HG03103 (cell line): Measurements from ENCODE around the gene LMF1.

ENCODE experiments used
- ATAC-seq: cut with Tn5 transposase; IDR thresholded peaks from one replicate; pipeline ENCODE4 v1.9.1; 2021; ENCODE audit warnings: low read depth; ENCODE audit not compliant: unreplicated experiment

The LMF1 gene

DNA sequence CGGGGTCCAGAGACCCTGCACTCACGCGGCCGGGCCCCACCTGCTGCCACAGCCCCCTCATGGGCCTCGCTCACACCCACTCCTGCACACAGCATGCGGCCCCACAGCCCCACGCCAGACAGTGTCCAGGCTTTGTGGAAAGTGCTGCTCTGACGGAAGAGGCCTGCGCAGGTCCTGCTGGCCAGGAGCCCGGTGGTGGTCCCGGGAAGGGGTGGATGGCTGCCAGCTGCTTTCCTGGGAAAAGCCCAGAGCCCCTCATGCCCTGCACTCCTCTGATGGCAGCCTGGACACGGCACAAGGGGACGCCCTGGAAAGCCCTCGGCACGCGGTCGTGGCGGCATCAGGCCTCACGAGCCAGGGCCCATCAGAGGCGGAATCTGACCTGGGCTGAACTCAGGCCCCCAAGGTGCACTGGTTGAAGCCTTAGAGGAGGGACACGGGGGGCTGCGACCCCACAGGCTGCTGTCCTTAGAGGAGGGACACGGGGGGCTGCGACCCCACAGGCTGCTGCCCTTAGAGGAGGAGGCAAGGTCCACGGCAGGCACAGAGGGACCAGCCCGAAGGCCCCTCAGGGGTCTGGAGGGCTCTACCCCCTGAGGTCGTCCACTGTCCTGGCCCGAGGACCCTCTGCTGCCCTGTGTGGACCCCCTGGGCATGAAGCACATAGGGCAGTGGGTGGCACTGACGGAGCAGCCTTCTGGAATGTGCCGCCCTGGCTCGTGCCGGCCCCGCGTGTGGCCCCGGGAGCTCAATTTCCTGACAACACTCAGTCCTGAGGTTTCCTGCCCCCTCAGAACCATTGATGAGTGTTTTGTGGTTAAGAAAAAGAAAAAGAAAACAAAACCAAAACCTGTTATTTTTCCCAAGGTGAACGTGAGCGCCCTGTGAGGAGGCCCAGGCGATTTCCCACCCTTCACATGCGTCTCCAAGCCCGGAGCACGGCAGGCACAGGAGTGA is 32.9 kb upstream of the LMF1 start:
- ATAC-seq: no peak

DNA sequence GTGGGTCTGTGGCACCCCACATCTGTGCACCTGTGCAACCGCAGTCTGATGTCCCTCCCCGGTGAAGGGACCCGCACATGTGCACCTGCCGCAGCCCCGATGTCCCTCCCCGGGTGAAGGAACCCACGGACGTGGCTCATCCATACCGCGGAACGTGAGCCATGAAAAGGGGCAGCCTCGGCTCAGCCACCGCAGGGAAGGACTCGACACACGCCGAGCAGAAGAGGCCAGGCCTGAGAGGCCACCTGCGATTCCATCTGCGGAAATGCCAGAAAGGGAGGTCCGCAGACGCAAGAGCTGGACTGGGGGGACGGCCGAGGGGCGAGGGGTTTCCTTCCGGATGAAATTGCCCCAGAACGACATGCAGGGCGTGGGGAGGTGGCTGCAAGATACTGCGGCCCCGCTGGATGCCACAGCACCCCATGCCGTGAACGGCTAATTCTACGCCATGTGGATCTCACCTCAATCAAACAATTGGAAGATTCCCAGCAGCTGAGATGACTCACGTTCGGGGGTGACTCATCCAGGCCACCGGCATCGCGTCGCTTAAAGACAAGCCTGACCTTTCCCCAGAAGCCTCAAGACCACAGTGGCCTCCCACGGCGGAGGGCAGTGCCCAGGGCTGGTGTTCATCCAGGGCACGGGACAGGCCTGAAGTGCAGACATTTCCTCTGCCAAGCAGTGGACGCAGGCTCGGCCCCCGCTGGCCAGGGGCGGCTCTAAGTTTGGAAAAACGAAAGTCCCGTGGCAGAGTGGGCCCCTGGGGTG is 31.8 kb upstream of the LMF1 start:
- ATAC-seq: no peak

DNA sequence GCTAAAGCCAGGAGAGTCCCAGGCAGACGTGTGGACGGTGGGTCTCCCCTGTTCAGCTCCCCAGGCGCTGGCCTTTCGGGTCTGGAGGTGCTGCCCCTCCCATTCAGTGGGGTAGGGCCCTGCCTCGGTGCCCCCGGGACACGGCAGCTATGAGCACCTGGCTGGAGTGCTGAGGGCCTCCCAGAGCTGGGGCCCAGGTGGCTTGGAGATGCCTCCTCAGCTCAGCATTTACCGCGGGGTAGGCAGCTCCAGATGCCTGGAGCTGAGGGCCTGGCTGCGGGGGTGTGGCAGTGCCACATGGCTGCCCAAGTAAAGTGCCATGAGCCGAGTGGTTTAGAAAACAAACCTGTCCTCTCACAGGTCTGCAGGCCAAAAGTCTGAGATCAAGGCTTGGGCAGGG is 30.3 kb upstream of the LMF1 start:
- ATAC-seq: no peak

DNA sequence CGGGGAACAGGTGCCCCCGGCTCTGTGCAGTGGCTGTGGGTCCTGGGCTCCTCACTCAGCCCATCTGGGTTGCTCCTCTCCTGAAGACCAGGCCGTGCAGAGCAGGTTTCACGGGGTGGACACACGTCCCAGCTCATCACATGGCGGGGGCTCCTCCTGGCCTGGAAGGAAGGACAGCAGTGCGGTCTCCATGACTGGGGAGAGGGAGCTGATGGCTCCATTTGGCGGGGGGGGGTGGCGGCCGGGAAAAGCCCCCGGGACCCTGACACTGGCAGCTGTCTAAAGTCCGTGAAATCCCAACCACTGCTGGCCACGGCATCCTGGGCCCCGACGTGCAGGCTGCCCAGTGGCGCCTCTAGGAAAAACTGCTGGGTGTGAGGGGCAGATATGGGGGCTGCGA is 29.8 kb upstream of the LMF1 start:
- no peak for ATAC-seq

DNA sequence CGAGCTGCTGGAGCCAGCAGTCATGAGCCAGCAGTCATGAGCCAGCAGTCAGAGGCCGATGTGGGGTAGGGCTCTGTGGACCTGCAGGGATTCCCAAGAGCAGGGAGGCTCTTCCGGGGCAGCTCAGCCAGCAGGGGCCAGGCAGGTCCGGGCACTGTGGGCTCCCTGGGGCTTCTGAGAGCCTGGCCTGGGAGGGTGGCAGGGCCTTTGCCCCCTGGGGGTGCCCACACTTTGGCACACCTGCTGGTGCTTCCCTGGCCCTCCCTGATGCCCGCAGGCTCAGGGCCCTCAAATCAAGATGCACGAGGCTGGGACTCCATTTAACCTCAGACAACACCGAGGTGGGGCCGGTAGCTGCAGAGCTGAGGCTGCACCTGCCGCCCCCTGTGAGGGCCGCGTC is 28.9 kb upstream of the LMF1 start:
- ATAC-seq: no peak

DNA sequence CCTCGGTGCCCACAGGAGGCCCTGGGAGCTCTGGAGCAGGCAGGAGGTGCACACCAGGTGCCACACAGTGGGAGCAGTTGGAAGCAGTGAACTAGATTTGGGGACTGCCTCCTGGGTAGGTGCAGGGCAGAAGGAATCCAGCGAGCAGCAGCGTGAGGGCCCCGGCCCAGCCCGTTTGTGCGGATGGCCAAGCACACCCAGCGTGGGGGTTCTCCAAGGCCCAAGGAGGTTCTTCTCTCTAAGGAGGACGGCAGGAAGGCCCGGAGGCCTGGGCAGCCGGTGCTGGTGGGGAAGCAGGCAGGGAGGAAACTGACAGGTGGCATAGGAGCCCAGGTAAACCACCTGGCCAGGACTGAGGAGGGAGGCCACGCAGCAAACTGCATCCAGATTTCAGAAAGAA is 27.8 kb upstream of the LMF1 start:
- no peak for ATAC-seq

DNA sequence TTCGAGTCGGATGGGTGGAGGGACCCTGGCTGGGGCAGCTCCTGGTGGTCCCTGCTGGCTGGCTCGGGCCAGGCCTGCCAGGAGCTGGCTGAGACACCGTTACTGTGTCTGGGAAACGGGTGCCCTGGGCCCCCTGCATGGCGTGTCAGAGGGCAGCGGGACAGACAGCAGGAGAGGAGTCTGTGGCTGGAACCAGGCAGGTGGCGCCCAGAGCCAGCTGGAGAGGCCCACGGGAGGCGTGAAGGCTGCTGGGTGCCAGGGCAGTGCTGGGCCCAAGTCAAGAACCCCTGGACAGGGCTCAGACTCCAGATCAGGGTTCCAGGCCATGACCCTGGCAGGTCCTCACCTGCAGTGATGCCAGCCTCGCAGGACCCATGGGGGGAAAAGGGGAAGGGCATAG is 27.4 kb upstream of the LMF1 start:
- no peak for ATAC-seq

DNA sequence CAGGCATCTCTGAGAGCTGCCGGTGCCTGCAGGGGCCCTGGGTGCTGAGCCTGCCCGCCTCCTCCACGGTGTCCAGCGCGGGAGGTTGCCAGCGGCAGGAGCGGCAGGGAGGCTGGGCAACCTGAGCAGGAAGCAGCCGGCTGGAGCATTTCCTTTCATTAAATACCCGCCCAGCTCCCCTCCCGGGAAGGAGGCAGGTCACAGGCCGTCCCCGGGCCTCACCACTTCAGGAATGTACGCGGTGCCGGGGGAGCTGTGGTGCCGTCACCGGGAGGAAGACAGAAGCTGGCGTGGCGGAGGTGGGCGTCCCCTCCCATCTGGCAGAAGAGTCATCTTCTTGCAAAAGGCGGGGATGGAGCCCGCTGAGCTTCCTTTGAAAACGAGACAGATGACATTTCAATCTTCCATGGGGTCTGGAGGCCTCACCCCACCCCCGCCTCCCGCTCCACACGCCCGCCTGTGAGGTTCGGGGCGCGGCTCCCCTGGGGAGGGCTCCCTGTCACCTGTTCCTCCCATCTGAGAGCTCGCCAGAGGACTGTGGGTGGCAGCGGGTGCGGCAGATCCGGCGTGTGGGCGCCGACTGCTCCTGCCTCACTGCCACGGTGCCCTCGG is 26.8 kb upstream of the LMF1 start:
- ATAC-seq: no peak

DNA sequence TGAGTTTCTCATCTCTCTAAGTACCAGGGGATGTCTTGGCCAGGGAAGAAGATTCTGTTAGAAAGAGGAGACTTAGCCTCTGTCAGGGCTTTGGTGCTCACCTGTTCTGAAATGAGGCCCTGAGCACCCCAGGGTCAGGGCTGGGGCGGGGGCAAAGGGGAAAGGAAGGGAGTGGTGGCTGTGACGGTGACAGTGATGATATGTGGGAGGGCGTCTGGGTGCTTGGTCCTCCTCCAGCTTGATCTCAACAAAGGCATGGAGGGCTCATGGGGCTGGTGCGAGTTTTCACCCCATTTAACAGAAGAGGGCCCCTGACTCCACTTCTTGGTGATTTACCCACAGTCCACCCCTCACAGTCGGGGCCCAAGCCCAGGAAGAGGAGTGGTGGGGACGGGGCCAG is 25.9 kb upstream of the LMF1 start:
- no peak for ATAC-seq

DNA sequence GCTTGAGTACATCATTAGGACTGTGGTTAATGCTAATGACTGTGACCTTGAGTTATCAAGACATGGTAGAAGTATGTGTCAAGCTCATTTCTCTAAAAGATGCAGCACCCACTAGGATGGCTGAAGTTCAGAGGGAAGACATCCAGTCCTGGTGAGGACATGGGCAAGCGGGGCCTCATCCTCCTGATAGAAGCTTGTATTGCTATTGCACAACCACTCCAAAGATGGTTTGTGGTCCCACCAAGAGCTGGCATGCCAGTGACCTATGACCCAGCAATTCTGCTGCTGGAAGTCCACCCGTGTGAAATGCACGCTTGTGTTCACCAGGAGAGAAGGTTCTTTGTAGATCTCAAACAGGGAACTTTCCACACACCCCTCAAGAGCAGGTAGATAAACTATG is 25.0 kb upstream of the LMF1 start:
- no peak for ATAC-seq

DNA sequence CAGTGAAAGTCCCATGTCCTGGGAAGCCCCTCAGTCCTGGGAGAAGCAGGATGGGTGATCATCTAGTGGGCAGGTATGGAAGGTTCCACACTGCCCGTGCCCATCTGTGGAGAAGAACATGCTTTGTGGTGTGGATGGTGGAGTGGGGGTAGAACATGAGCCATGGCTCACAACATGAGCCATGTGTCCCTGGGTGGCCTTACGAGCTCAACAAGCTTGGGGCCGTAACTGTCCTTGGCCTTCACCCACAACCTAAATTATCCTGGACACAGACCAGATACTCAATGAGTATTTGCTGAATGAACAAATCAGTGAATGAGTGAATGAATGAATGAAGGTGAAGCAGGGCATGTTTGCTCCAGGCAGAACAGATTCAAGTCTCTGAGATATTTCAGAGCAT is 24.3 kb upstream of the LMF1 start:
- ATAC-seq: no peak

DNA sequence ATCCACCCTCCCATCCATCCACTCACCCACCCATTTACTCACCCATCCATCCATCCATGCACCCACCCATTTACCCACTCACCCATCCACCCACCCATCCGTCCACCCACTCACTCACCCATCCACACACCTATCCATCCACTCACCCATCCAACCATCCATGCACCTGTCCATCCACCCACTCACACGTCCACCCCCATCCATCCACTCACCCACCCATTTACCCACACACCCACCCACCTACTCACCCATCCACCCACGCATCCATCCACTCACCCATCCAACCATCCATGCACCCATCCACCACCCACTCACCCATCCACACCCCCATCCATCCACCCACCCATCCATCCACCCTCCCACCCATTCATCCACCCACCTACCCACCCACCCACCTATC is 22.9 kb upstream of the LMF1 start:
- ATAC-seq: no peak

DNA sequence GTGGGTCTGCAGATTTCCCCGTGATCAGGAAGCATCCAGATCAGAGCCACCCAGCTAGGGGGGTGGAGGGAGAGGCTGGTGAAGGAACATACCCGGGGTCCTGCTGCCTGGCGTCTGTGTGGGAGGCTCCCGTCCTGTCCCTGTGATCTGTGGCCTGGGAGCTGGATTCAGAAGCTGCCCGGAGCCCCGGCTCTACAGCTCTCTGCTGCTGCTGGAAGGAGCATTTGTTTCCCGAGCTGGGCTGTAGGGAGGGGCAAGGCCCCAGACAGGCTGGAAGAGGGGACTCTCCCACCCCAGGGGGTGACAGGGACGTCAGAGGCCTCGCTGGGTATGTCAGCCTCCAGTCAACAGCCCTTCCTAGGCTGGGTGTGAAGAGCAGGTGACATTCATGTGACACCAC is 21.0 kb upstream of the LMF1 start:
- no peak for ATAC-seq

DNA sequence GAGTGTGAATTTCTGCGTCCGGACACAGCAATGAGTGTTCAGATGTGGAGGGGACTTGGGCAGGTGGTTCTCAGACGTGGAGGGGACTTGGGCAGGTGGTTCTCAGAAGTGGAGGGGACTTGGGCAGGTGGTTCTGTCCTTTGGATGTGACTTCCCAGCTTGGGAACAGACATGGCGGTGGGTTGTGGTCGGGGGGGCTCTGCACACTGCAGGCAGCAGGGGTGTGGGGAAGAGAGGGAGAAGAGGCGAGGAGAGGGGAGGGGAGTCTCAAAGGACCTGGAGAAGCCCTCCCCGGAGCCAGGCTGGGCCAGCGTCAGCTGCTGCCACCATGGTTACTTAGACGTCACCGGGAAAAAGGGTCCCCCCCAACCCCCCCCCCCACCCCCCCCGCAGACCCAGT is 20.6 kb upstream of the LMF1 start:
- ATAC-seq: no peak

DNA sequence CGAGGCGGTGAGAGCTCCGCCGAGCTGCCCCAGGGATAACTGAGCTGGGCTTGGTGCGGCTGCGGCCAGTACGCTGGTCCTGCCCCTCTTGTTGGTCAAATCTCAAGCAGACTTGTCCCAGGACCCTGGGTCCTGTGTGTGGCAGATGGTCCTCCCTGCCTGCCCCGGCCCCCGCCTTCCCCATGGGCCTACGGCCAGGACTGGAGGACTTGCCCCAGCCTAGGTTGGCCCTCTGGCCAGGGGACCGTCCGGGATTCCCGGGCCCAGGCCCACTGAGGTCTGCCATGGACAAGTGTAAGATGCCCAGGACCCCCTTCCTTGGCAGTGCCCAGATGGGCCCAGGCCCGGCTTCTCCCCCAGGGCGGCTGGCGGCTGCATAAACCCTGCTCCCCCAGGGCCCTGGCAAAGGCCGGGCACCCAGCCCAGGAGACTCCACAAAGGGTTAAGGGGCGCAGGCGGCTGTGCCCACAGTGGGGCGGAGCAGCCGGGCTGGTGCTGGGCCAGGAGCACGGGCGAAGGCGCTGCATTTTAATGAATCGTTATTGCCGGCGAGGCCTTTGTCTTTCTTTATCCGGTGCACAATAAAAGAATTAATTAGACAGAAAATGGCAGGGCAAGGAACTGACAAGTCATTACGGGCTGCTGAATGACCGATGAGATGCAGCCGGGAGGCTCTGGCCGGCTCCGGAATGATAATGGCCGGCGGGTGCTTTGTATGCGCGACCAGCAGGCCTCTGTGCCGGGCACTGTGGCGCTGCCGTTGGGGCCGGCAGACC is 19.9 kb upstream of the LMF1 start:
- ATAC-seq: no peak

DNA sequence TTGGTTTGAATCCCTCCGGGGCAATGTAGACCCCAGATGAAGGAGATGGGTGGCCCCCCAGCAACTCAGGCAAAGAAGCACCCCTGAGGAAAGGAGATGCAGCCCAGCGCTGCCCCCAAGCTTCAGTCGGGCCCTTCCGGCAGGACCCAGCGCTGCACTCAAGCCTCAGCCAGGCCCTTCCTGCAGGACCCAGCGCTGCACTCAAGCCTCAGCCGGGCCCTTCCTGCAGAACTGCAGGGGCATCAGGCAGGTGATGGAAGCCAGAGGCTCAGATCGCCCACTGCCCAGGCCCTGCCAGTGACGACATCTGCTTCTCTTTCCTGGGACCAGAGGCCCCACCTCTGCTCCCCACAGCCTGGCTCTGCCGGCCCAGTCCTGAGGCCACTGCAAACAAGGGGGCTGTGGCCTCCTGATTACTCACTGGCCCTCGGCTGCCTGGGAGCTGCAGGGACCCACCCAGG is 18.6 kb upstream of the LMF1 start:
- no peak for ATAC-seq

DNA sequence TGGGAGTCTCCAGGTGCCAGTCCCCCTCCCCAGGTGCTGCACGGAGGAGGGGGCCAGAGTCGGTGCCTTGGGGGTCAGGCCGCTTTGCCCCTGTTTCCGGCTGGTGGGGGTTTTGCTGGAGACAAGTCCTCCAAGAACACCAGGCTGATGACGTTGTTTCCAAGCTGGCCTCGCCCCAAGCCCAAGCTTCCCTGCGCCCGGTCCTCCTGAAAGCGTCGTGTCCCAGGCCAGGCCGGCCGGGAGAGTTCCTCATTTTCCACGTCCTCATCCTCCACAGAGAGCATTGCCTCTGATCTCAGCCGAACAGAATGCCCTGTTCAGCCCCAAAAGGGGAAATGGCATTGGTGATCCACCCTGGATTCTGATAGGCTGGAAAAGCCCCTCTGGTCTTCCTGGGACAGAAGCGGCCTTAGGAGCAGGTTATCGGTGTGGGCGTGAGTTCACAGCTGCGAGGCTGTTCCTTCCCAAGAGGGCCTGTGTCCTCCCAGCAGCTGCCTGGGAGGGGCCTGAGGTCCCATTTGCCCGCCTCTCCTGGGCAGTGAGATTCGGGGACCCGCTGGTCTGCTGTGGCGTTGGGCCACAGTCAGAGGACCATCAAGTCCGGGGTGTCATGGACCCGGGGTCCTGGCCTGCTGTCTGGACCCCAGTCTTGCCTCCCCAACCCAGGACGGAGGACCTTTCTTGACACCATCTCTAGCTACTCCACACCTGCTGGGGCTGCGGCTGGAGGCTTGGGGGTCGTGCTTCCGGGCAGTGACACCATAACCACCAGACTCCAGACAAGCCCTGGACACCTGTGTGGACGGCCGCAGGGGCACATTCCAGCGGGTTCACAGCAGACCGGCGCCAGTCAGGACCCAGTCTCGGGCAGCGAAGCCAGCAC is 17.9 kb upstream of the LMF1 start:
- no peak for ATAC-seq

DNA sequence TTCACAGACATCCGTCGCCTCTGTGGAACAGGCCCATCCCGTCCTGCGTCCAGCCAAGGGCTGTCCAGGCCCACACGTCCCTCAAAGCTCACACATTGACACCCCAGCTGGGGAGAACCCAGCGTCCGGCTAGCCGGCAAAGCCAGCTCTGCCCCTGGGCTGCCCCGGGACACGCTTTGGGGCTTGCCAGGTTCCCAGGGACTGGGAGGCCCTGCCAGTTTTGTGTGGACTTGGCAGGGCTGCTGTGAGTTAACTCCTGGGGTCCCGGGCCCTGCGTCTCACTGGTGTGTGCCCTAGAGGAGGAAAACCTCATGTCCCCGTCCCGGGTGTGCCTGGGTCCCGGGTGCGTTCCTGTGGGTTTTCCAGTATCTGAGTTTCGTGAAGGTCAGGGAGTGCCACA is 17.1 kb upstream of the LMF1 start:
- ATAC-seq: no peak

DNA sequence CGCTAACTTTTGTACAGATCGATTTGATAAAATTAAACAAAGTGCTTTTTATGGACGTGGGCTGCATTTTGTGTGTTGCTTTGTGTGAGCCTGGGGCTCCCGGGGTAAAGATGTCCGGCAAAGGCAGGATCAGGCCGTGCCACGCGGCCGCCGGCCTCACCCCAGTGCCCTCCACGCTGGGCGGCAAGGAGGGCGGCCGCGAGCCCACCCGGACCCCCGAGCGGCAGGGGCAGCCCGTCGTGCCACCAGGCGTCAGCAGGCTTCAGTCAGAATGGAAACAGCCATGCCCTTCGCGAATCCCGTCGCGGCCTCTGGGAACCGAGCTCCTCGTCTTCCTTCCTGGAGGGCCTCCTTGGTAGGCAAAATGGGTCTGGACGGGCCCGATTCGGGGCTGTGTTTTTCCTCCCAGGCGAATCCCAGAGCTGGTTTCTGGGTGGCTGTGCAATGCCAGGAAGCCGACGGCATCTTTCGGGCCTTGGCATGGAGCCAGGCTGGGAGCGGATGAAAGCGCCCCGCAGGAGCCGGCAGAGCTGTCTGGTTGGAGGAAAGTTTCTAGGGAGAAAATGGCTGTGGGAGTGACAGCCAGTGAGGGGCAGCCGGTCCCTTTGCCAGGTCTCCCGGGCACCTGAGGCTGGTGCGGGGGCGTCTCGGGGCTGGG is 16.3 kb upstream of the LMF1 start:
- no peak for ATAC-seq
